H9 (cell line): ENCODE data around the gene CMYA5. TPM values are rescaled to one million over a fixed set of nuclear protein-coding genes. Genes with fewer than 3 reads are reported as not detected.

Experiments used
- DNase-seq: peaks from one replicate; pipeline ENCODE4 v3.0.0-alpha.2; 2017
- H2AFZ ChIP-seq: one replicate; pipeline ENCODE4 v1.6.1; 2013; ENCODE audit warnings: mild to moderate bottlenecking, low read length, control low read depth, moderate library complexity
- H2AK5ac ChIP-seq: 2 replicates; pipeline ENCODE4 v1.6.1; 2013; ENCODE audit warnings: low read length, control low read depth, mixed read lengths; ENCODE audit not compliant: insufficient read length
- H2BK120ac ChIP-seq: one replicate; pipeline ENCODE4 v1.6.1; 2013; ENCODE audit warnings: low read depth, mild to moderate bottlenecking, low read length, control low read depth, inconsistent platforms; ENCODE audit not compliant: poor library complexity, severe bottlenecking
- H2BK12ac ChIP-seq: 2 replicates; pipeline ENCODE4 v1.6.1; 2013; ENCODE audit warnings: low read length, control low read depth, mixed read lengths, low read depth; ENCODE audit not compliant: insufficient read length
- H2BK15ac ChIP-seq: 2 replicates; pipeline ENCODE4 v1.6.1; 2013; ENCODE audit warnings: low read depth, low read length, control low read depth
- H2BK20ac ChIP-seq: one replicate; pipeline ENCODE4 v1.6.1; 2013; ENCODE audit warnings: low read depth, mild to moderate bottlenecking, low read length, control low read depth, inconsistent platforms; ENCODE audit not compliant: poor library complexity, severe bottlenecking
- H2BK5ac ChIP-seq: 2 replicates; pipeline ENCODE4 v1.6.1; 2013; ENCODE audit warnings: low read length, control low read depth, mixed read lengths; ENCODE audit not compliant: insufficient read length
- H3K14ac ChIP-seq: 2 replicates; pipeline ENCODE4 v1.6.1; 2013; ENCODE audit warnings: low read length, control low read depth; ENCODE audit not compliant: insufficient read depth
- H3K18ac ChIP-seq: 2 replicates; pipeline ENCODE4 v1.6.1; 2013; ENCODE audit warnings: low read depth, mild to moderate bottlenecking, mixed read lengths, low read length, control low read depth; ENCODE audit not compliant: insufficient read length
- H3K23ac ChIP-seq: 2 replicates; pipeline ENCODE4 v1.6.1; 2013; ENCODE audit warnings: low read length, control low read depth, mixed read lengths, low read depth; ENCODE audit not compliant: insufficient read length
- H3K23me2 ChIP-seq: 2 replicates; pipeline ENCODE4 v1.6.1; 2013; ENCODE audit warnings: low read depth, mild to moderate bottlenecking, mixed read lengths, low read length, control low read depth; ENCODE audit not compliant: insufficient read length, poor library complexity, severe bottlenecking
- H3K27ac ChIP-seq: 2 replicates; pipeline ENCODE4 v1.5.1; 2013; ENCODE audit warnings: low read length, control low read depth, mixed read lengths, low read depth; ENCODE audit not compliant: insufficient read length
- H3K27me3 ChIP-seq: 2 replicates; pipeline ENCODE4 v1.6.1; 2013; ENCODE audit warnings: low read length, control low read depth, inconsistent platforms; ENCODE audit not compliant: insufficient read depth
- H3K4ac ChIP-seq: 2 replicates; pipeline ENCODE4 v1.6.1; 2013; ENCODE audit warnings: low read depth, mild to moderate bottlenecking, control low read depth, inconsistent platforms, low read length, moderate library complexity
- H3K4me1 ChIP-seq: 2 replicates; pipeline ENCODE4 v1.6.1; 2013; ENCODE audit warnings: low read length, control low read depth, inconsistent platforms; ENCODE audit not compliant: insufficient read depth
- H3K4me2 ChIP-seq: 2 replicates; pipeline ENCODE4 v1.6.1; 2013; ENCODE audit warnings: low read length, control low read depth, mixed read lengths; ENCODE audit not compliant: insufficient read length, insufficient read depth
- H3K56ac ChIP-seq: 2 replicates; pipeline ENCODE4 v1.6.1; 2013; ENCODE audit warnings: low read depth, mild to moderate bottlenecking, mixed read lengths, low read length, control low read depth; ENCODE audit not compliant: insufficient read length
- H3K79me1 ChIP-seq: 2 replicates; pipeline ENCODE4 v1.6.1; 2013; ENCODE audit warnings: low read depth, mild to moderate bottlenecking, moderate library complexity, low read length, control low read depth, inconsistent platforms; ENCODE audit not compliant: insufficient read depth, poor library complexity, severe bottlenecking
- H3K79me2 ChIP-seq: 2 replicates; pipeline ENCODE4 v1.6.1; 2013; ENCODE audit warnings: low read length, control low read depth, inconsistent platforms; ENCODE audit not compliant: insufficient read depth
- H3K9ac ChIP-seq: 2 replicates; pipeline ENCODE4 v1.6.1; 2013; ENCODE audit warnings: low read length, control low read depth, mixed read lengths; ENCODE audit not compliant: insufficient read length; ENCODE audit errors: extremely low read depth
- H3K9me3 ChIP-seq: one replicate; pipeline ENCODE4 v1.6.1; 2013; ENCODE audit warnings: low read depth, low read length, inconsistent platforms; ENCODE audit not compliant: control insufficient read depth
- H3T11ph ChIP-seq: one replicate; pipeline ENCODE4 v1.6.1; 2013; ENCODE audit warnings: mild to moderate bottlenecking, low read length, control low read depth, inconsistent platforms
- H4K20me1 ChIP-seq: one replicate; pipeline ENCODE4 v1.6.1; 2013; ENCODE audit not compliant: control insufficient read depth, insufficient read length, insufficient read depth
- H4K5ac ChIP-seq: 2 replicates; pipeline ENCODE4 v1.6.1; 2013; ENCODE audit warnings: low read depth, mild to moderate bottlenecking, mixed read lengths, low read length, control low read depth; ENCODE audit not compliant: insufficient read length
- H4K8ac ChIP-seq: replicated peaks from 2 replicates; pipeline ENCODE4 v1.6.1; 2013; ENCODE audit warnings: low read length, control low read depth, mixed read lengths, low read depth; ENCODE audit not compliant: insufficient read length
- H4K91ac ChIP-seq: 2 replicates; pipeline ENCODE4 v1.6.1; 2013; ENCODE audit warnings: low read depth, mild to moderate bottlenecking, moderate library complexity, mixed read lengths, low read length, control low read depth; ENCODE audit not compliant: insufficient read length
- H3K27ac Mint-ChIP-seq, 3 experiments: 2 replicates in 2 of 3; 3 replicates in 1 of 3; pipeline ENCODE4 v1.8.0; 2020 to 2021; ENCODE audit warnings: mixed read lengths in 3 of 3, mild to moderate bottlenecking in 1 of 3, moderate library complexity in 1 of 3
- H3K27me3 Mint-ChIP-seq: 2 replicates; pipeline ENCODE4 v1.8.0; 2021; ENCODE audit warnings: low read depth, mild to moderate bottlenecking, moderate library complexity, mixed read lengths
- H3K36me3 Mint-ChIP-seq, 3 experiments: 2 replicates in 2 of 3; 3 replicates in 1 of 3; pipeline ENCODE4 v1.8.0; 2020 to 2021; ENCODE audit warnings: low read depth in 3 of 3, mixed read lengths in 3 of 3; ENCODE audit not compliant: insufficient read depth in 1 of 3
- H3K4me1 Mint-ChIP-seq, 2 experiments: 2 replicates each; pipeline ENCODE4 v1.8.0; 2020; ENCODE audit warnings: mixed read lengths in 2 of 2
- H3K4me3 Mint-ChIP-seq, 2 experiments: 2 replicates in 1 of 2; 3 replicates in 1 of 2; pipeline ENCODE4 v1.8.0; 2020 to 2021; ENCODE audit warnings: mild to moderate bottlenecking in 2 of 2, mixed read lengths in 2 of 2, moderate library complexity in 1 of 2
- H3K9me3 Mint-ChIP-seq, 2 experiments: 2 replicates in 1 of 2; 3 replicates in 1 of 2; pipeline ENCODE4 v1.8.0; 2020; ENCODE audit warnings: mild to moderate bottlenecking in 2 of 2, mixed read lengths in 2 of 2, moderate library complexity in 1 of 2
- CTCF ChIP-seq: fragments of 200-600 bp; sonication (generic); conservative IDR thresholded peaks from 3 replicates; pipeline ENCODE4 v1.8.0; 2021; ENCODE audit warnings: antibody characterized with exemption, mild to moderate bottlenecking
- WGBS: extraction: QIAGEN DNeasy Blood & Tissue Kit; methylation state at CpG from one replicate; pipeline ENCODE4 v1.1.7; 2013; ENCODE audit warnings: missing lambda C conversion rate, low lambda C conversion rate, mixed read lengths; ENCODE audit not compliant: insufficient read length; ENCODE audit errors: extremely low coverage; 5-methylcytosine and 5-hydroxymethylcytosine counted together
- total RNA-seq: library from RNA; stranded (reverse); gene quantifications from 2 replicates; pipeline ENCODE4 v1.2.1, GENCODE V29; 2021

Gene CMYA5
- total RNA-seq, 1 experiment from 2014 or later, result 1.8 TPM

GRCh38 chr5:79842991-79843390 lies 153.4 kb downstream of the CMYA5 start:
- Histone ChIP-seq H3K18ac (no peak overlapping the region), H3K9ac (no peak overlapping the region), H2BK120ac (no peak overlapping the region), H3K4me2 (no peak overlapping the region), H3K27me3 (no peaks in the 10 kb centered on the region), H3K23me2 (no peaks in the 10 kb centered on the region), H2BK15ac (no peak overlapping the region), H3K4me1 (no peaks in the 10 kb centered on the region), H2BK20ac (no peak overlapping the region), H4K91ac (no peak overlapping the region), H3K23ac (no peak overlapping the region), H3K14ac (no peak overlapping the region), H3K79me1 (no peaks in the 10 kb centered on the region), H3K27ac (no peak overlapping the region), H2AFZ (no peak overlapping the region), H4K20me1 (no peaks in the 10 kb centered on the region), H2BK12ac (no peak overlapping the region), H4K8ac (no peak overlapping the region), H3K4ac (no peak overlapping the region), H2BK5ac (no peak overlapping the region), H4K5ac (no peak overlapping the region), H3K56ac (no peak overlapping the region), H3K79me2 (no peaks in the 10 kb centered on the region), H3K9me3 (no peaks in the 10 kb centered on the region), H3T11ph (no peak overlapping the region), H2AK5ac (no peak overlapping the region)
- TF ChIP-seq CTCF, result no peak
- no peak overlapping the region for H3K27ac Mint-ChIP-seq
- H3K9me3 Mint-ChIP-seq, result no peaks in the 10 kb centered on the region
- H3K27me3 Mint-ChIP-seq, result peaks cover 4% of the 10 kb centered on the region; the same call in 1 of the 2 replicates
- H3K4me3 Mint-ChIP-seq, result no peak overlapping the region
- no peaks in the 10 kb centered on the region for H3K36me3 Mint-ChIP-seq
- WGBS, result no CpG with 5 or more reads among the region's 7 CpGs
- peaks cover 10% of the 10 kb centered on the region in 2 experiments for H3K4me1 Mint-ChIP-seq
- DNase-seq, result no peak
